Uterus (tissue), 4 donors: Measurements from ENCODE around the gene TNFRSF6B. TPM values are rescaled to one million over a fixed set of nuclear protein-coding genes. Genes with fewer than 3 reads are reported as not detected.
A peak's percentile ranks its signal among the peaks of the same experiment; 100 is the strongest.

Experiments used
- DNase-seq, 2 donors: peaks; one replicate each; pipeline ENCODE4 v3.0.0-alpha.2; 2019 to 2020
- H3K27ac ChIP-seq, 2 donors: fragments of 200-600 bp; sonication (generic); 1 replicate in 1 of 2; 2 replicates in 1 of 2; pipeline ENCODE4 v1.5.1; 2016 to 2018
- H3K27me3 ChIP-seq, 2 donors: fragments of 200-600 bp; sonication (generic); one replicate each; pipeline ENCODE4 v1.5.1; 2018 to 2019; ENCODE audit warnings: control low read depth in 1 of 2
- H3K36me3 ChIP-seq, 2 donors: fragments of 200-600 bp; sonication (generic); one replicate each; pipeline ENCODE4 v1.5.1; 2019; ENCODE audit warnings: control low read depth in 1 of 2
- H3K4me1 ChIP-seq, 2 donors: fragments of 200-600 bp; sonication (generic); one replicate each; pipeline ENCODE4 v1.5.1; 2018 to 2019; ENCODE audit warnings: control low read depth in 1 of 2
- H3K4me3 ChIP-seq, 2 donors: fragments of 200-600 bp; sonication (generic); 1 replicate in 1 of 2; 2 replicates in 1 of 2; pipeline ENCODE4 v1.5.1; 2018 to 2019; ENCODE audit warnings: mild to moderate bottlenecking in 1 of 2
- H3K9me3 ChIP-seq, 2 donors: fragments of 200-600 bp; sonication (generic); one replicate each; pipeline ENCODE4 v1.5.1; 2019; ENCODE audit warnings: control low read depth in 1 of 2
- POLR2A ChIP-seq, 2 donors: fragments of 450-650 bp; IDR thresholded peaks; one replicate each; pipeline ENCODE4 v1.6.1; 2016; ENCODE audit warnings: antibody characterized with exemption in 2 of 2, mild to moderate bottlenecking in 1 of 2, moderate library complexity in 1 of 2
- intact Hi-C: fragments of 100-400 bp; cut with DNase I; formaldehyde crosslinking; loops from one replicate; pipeline ENCODE4 v1.15.1; 2023; ENCODE audit warnings: low total_unique reads
- total RNA-seq, 4 donors: library from RNA; depleted of rRNA in 3 of 4; stranded (reverse); fragments of >200 nt in 3 of 4; gene quantifications; one replicate each; pipeline versions ENCODE4 v1.1.0 to v1.2.4, GENCODE V29; 2014 to 2023
- TF ChIP-seq, protein P1 (sequence below), 4 experiments: fragments of 200-600 bp in 2 of 4; fragments of 450-650 bp in 2 of 4; sonication (generic) in 2 of 4; IDR thresholded peaks; one replicate each; pipeline ENCODE4 v1.5.1; 2016 to 2019; ENCODE audit warnings: antibody characterized with exemption in 4 of 4, mild to moderate bottlenecking in 2 of 4, moderate library complexity in 1 of 4
- donor health status: DM: yes; HTN: yes; CAD: no.

Gene TNFRSF6B
- total RNA-seq, 4 donors from 2014 or later = 0.83 to 4.1 TPM; not detected in 2

DNA sequence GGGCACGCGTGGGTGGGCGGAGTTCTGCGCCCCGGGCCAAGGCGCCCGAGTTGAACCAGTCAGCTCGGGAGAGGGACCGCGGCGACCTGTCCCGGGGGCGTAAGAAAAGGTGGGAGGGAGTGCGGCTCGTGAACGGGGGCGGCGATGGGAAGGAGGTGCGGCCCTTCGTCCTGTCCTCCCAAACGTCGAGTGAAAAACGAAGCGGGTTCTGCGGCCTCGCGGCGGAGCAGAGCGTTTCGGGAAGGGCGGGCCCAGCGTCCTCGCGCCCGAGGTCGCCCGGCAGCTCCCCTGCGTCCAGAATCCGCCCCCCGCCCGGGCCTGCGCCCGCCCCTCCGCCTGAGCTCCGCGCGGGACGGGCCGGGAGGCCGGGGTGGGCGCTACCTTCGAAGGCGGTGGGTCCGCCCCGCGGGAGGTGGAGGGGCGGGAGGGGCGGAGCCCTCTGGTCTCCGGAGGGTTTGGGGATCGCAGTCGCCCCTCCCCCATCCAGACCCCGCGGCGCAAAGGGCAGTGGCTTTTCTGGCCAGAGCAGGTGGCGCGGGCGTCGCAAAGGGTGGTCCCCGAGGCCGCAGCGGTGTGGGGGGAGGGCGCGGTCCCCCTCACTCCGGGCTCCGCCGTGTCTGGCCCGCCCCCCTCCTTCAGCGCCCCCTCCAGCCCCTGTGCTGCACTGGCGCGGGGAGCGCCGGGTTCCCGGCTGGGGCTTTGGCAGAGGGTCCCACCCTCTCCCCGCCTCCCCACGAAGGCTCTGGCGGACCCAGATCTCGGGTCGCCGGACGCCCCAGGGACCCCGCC is 44.1 kb upstream of the TNFRSF6B start:
- TF ChIP-seq POLR2A (IDR thresholded peaks at IDR 0.05) = no peak
- TF ChIP-seq, protein P1, sequence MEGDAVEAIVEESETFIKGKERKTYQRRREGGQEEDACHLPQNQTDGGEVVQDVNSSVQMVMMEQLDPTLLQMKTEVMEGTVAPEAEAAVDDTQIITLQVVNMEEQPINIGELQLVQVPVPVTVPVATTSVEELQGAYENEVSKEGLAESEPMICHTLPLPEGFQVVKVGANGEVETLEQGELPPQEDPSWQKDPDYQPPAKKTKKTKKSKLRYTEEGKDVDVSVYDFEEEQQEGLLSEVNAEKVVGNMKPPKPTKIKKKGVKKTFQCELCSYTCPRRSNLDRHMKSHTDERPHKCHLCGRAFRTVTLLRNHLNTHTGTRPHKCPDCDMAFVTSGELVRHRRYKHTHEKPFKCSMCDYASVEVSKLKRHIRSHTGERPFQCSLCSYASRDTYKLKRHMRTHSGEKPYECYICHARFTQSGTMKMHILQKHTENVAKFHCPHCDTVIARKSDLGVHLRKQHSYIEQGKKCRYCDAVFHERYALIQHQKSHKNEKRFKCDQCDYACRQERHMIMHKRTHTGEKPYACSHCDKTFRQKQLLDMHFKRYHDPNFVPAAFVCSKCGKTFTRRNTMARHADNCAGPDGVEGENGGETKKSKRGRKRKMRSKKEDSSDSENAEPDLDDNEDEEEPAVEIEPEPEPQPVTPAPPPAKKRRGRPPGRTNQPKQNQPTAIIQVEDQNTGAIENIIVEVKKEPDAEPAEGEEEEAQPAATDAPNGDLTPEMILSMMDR (IDR thresholded peaks at IDR 0.05) = no peak
- no peaks in the 10 kb centered on the region for H3K36me3 ChIP-seq
- no peaks in the 10 kb centered on the region for H3K27me3 ChIP-seq
- peak in 1 of 2 donors; percentile 45 for DNase-seq
- H3K4me1 ChIP-seq = peaks cover 3 to 9% of the 10 kb centered on the region in 2 donors
- peak overlapping the region in 1 of 2 donors; percentile 5 for H3K27ac ChIP-seq
- H3K9me3 ChIP-seq = no peaks in the 10 kb centered on the region
- H3K4me3 ChIP-seq = peak overlapping the region; percentile 38 to 59
- intact Hi-C loops = no loop called here

DNA sequence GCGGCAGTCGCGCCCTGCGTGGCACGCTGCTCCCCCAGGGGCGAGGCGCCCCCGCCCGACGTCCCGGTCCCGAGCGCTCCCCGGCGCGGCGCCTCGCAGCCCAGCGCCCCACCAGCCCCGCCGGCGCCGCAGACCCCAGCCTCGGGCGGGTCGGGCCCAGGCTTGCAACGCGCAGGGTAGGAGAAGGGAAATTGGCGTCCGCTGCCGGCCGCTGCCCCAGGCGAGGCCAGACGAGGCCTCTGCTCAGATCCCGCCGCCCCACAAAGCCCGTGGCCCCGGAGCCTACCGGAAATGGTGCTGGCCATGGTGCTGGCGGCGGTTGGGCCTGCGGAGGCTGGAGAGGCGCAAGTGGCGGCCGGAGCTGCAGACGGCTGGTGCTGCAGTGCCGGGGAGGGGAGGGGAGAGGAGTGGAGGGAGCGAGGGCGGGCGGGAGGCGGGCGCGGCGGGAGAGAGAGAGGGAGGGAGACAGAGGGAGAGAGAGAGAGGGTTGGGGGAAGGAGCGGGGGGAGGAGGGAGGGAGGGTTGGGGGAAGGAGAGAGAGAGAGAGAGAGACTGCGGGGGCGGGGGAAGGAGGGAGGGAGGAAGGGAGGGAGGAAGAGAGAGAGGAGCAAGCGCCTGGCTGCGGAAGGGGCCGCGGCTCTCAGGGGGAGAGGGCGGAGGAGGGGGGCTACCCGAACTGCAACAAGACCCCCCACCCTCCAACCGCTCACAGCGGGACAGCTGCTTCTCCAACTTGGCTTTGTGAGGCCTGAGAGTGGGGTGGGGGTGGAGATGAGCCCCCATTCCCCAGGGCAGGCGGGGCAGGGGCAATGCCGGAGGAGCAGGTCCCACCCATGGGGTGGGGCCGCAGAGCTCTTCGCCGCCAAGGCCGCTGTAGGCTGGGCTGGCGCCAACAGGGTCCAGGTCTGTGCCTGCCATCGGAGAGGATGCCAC is 43.1 kb upstream of the TNFRSF6B start, which contains the start of gene STMN3:
Gene STMN3 (minus strand): TSS at position 384 of the 933 bp plus-strand sequence. CDS start 79 bp downstream, at position 305.
- Histone ChIP-seq H3K27ac (peak within 1 kb of the TSS; percentile 67 to 72), H3K4me3 (peak within 1 kb of the TSS; percentile 38 to 59), H3K9me3 (no peaks in the 10 kb centered on the region), H3K27me3 (no peaks in the 10 kb centered on the region), H3K4me1 (peaks cover 6 to 9% of the 10 kb centered on the region in 2 donors), H3K36me3 (no peaks in the 10 kb centered on the region)
- DNase-seq = peak; percentile 87 to 88
- intact Hi-C loops = no loop called here
- TF ChIP-seq, protein P1 (IDR thresholded peaks at IDR 0.05) = no peak
- TF ChIP-seq POLR2A (IDR thresholded peaks at IDR 0.05) = no peak

DNA sequence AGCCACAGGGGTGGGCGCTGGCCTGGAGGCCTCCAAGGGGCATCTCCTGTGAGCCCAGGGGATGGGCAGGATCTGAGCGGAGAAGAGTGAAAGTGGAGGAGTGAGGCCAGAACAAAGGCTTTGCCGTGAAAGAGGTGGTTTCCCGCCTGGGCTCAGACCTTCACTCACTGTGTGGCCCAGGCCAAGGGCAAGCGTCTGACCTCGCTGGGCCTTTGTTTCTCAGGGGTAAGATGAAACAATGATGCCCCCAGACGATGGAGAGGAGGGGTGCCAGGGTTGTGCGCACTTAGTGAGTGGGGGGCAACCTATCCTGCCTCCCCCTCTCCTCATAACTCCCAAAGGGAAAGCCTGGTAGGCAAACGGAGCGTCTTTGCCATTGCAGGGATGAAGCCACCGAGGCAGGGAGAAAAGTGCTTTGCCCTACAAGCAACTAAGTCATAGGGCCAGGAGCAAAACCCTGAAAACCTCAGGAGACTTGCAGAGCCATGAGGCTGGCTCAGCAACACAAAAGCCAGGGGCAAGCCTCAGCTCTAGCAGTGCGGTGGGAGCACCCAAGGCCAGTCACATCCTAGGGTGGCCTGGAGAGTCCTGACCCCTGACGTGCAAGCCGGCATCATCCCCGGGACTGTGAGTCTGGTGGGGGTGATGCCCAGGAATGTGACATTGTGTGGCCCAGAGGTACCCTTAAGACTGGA is 42.3 kb upstream of the TNFRSF6B start:
- intact Hi-C loops = no loop called here

DNA sequence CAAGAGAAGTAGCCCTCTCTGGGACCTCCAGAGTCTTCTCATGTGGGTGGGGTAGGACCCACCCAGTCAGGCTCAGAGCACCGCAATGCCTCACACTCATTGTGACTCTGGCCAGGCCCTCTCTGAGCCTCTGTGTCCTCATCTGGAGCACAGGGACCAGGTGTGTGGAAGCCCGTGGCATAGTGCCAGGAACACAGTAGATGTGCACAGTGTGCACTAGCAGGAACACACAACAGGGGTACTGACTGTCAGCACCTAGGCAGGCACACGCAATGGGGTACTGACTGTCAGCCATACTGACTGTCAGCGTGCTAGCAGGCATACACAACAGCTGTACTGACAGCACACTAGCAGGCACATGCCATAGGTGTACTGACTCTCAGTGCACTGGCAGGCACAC is 41.2 kb upstream of the TNFRSF6B start:
- intact Hi-C loops = no loop called here
- H3K4me3 ChIP-seq = no peak overlapping the region
- DNase-seq = no peak
- H3K27ac ChIP-seq = no peak overlapping the region
- H3K4me1 ChIP-seq = peaks cover 6 to 14% of the 10 kb centered on the region in 2 donors
- no peaks in the 10 kb centered on the region for H3K27me3 ChIP-seq
- H3K36me3 ChIP-seq = no peaks in the 10 kb centered on the region
- TF ChIP-seq, protein P1 (IDR thresholded peaks at IDR 0.05) = no peak
- no peak for TF ChIP-seq POLR2A (IDR thresholded peaks at IDR 0.05)
- no peaks in the 10 kb centered on the region for H3K9me3 ChIP-seq

More for the DNA sequence above, 42.3 kb upstream of the TNFRSF6B start:
- TF ChIP-seq, protein P1 (IDR thresholded peaks at IDR 0.05) = no peak
- no peak for TF ChIP-seq POLR2A (IDR thresholded peaks at IDR 0.05)
- H3K27me3 ChIP-seq = no peaks in the 10 kb centered on the region
- DNase-seq = no peak
- peak overlapping the region; percentile 67 to 72 for H3K27ac ChIP-seq
- H3K4me1 ChIP-seq = peaks cover 6 to 10% of the 10 kb centered on the region in 2 donors
- peak overlapping the region; percentile 38 to 59 for H3K4me3 ChIP-seq
- no peaks in the 10 kb centered on the region for H3K36me3 ChIP-seq
- H3K9me3 ChIP-seq = no peaks in the 10 kb centered on the region
